ENCODE measurements around the gene PFKM.

DNA sequence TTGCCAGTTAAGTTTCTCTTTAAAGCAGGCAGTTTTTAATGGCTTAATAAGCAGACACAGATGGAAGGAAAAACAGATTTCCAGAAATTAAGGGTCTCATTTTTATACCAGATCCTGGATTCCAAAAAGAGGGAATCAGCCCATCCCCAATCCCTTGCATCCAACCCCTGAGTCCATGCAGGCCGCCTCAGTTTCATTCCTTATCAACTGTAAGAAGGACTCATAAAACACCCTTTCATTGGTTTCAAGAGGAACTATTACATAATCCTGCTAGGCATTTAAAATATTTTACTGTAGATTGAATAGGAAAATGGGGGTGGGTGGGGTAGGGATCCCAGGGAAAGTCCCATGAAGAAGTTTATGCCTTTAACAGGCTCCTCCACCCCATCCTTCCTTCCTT lies 73.7 kb downstream of the PFKM start:
- TF ChIP-seq, protein P1, sequence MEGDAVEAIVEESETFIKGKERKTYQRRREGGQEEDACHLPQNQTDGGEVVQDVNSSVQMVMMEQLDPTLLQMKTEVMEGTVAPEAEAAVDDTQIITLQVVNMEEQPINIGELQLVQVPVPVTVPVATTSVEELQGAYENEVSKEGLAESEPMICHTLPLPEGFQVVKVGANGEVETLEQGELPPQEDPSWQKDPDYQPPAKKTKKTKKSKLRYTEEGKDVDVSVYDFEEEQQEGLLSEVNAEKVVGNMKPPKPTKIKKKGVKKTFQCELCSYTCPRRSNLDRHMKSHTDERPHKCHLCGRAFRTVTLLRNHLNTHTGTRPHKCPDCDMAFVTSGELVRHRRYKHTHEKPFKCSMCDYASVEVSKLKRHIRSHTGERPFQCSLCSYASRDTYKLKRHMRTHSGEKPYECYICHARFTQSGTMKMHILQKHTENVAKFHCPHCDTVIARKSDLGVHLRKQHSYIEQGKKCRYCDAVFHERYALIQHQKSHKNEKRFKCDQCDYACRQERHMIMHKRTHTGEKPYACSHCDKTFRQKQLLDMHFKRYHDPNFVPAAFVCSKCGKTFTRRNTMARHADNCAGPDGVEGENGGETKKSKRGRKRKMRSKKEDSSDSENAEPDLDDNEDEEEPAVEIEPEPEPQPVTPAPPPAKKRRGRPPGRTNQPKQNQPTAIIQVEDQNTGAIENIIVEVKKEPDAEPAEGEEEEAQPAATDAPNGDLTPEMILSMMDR (IDR thresholded peaks at IDR 0.05; ENCODE audit: low read depth, low read length, missing input control), result no peak
- TF ChIP-seq, protein P2, sequence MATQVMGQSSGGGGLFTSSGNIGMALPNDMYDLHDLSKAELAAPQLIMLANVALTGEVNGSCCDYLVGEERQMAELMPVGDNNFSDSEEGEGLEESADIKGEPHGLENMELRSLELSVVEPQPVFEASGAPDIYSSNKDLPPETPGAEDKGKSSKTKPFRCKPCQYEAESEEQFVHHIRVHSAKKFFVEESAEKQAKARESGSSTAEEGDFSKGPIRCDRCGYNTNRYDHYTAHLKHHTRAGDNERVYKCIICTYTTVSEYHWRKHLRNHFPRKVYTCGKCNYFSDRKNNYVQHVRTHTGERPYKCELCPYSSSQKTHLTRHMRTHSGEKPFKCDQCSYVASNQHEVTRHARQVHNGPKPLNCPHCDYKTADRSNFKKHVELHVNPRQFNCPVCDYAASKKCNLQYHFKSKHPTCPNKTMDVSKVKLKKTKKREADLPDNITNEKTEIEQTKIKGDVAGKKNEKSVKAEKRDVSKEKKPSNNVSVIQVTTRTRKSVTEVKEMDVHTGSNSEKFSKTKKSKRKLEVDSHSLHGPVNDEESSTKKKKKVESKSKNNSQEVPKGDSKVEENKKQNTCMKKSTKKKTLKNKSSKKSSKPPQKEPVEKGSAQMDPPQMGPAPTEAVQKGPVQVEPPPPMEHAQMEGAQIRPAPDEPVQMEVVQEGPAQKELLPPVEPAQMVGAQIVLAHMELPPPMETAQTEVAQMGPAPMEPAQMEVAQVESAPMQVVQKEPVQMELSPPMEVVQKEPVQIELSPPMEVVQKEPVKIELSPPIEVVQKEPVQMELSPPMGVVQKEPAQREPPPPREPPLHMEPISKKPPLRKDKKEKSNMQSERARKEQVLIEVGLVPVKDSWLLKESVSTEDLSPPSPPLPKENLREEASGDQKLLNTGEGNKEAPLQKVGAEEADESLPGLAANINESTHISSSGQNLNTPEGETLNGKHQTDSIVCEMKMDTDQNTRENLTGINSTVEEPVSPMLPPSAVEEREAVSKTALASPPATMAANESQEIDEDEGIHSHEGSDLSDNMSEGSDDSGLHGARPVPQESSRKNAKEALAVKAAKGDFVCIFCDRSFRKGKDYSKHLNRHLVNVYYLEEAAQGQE (IDR thresholded peaks at IDR 0.05), result no peak
- no peak for TF ChIP-seq FOXA1 (IDR thresholded peaks at IDR 0.05)
- no peak for TF ChIP-seq GABPA (IDR thresholded peaks at IDR 0.05 in 1 of 2, conservative IDR thresholded peaks at IDR 0.05 in 1 of 2)
- TF ChIP-seq EGR1 (IDR thresholded peaks at IDR 0.05; ENCODE audit: low read depth in 2 of 2), result no peak
- TF ChIP-seq, protein P3, sequence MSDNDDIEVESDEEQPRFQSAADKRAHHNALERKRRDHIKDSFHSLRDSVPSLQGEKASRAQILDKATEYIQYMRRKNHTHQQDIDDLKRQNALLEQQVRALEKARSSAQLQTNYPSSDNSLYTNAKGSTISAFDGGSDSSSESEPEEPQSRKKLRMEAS (IDR thresholded peaks at IDR 0.05), result no peak
- no peak for TF ChIP-seq JUND (IDR thresholded peaks at IDR 0.05)
- TF ChIP-seq TAF1 (conservative IDR thresholded peaks at IDR 0.05), result no peak
- TF ChIP-seq, protein P4, sequence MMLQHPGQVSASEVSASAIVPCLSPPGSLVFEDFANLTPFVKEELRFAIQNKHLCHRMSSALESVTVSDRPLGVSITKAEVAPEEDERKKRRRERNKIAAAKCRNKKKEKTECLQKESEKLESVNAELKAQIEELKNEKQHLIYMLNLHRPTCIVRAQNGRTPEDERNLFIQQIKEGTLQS (IDR thresholded peaks at IDR 0.05), result no peak
